Cardiac muscle cell (in vitro differentiated cells and primary cell): ENCODE data around the gene CLCN5. TPM values are rescaled to one million over a fixed set of nuclear protein-coding genes. Genes with fewer than 3 reads are reported as not detected.

Experiments used
- DNase-seq, 2 donors: peaks; one replicate each; pipeline versions ENCODE4 v3.0.0 to v3.0.0-alpha.2; 2010 to 2017; ENCODE audit warnings: low read depth in 1 of 2, low spot score in 1 of 2
- H3K27ac ChIP-seq: fragments of 200-600 bp; sonication (generic); 2 replicates; pipeline ENCODE4 v1.5.1; 2016
- H3K27me3 ChIP-seq: fragments of 200-600 bp; sonication (generic); 2 replicates; pipeline ENCODE4 v1.6.0; 2016; ENCODE audit warnings: control low read depth
- H3K36me3 ChIP-seq: fragments of 200-600 bp; sonication (generic); 2 replicates; pipeline ENCODE4 v1.5.1; 2016; ENCODE audit warnings: control low read depth
- H3K4me1 ChIP-seq: fragments of 200-600 bp; sonication (generic); 2 replicates; pipeline ENCODE4 v1.8.1; 2017; ENCODE audit warnings: low read depth, mild to moderate bottlenecking, mixed run types
- H3K4me3 ChIP-seq: fragments of 200-600 bp; sonication (generic); 2 replicates; pipeline ENCODE4 v1.5.1; 2016; ENCODE audit warnings: mild to moderate bottlenecking
- H3K9me3 ChIP-seq: fragments of 200-600 bp; sonication (generic); 2 replicates; pipeline ENCODE4 v1.5.1; 2017; ENCODE audit warnings: low read depth, mild to moderate bottlenecking, control low read depth
- CTCF ChIP-seq: IDR thresholded peaks from 2 replicates; pipeline ENCODE4 v1.5.1; 2012; ENCODE audit warnings: low read depth, mild to moderate bottlenecking, low read length
- polyA plus RNA-seq: library from polyadenylated mRNA; unstranded; fragments of >200 nt; fragmentation: Nextera tagmentation; extraction: Ambion mirVana; gene quantifications from 2 replicates; pipeline ENCODE4 v1.2.1, GENCODE V29; 2016
- total RNA-seq: library from RNA; depleted of rRNA; stranded (reverse); fragments of >200 nt; gene quantifications from 2 replicates; pipeline ENCODE4 v1.2.3, GENCODE V29; 2016

The CLCN5 gene
- total and polyA plus RNA-seq, 2 experiments from 2014 or later: 6.6 to 16.6 TPM

DNA sequence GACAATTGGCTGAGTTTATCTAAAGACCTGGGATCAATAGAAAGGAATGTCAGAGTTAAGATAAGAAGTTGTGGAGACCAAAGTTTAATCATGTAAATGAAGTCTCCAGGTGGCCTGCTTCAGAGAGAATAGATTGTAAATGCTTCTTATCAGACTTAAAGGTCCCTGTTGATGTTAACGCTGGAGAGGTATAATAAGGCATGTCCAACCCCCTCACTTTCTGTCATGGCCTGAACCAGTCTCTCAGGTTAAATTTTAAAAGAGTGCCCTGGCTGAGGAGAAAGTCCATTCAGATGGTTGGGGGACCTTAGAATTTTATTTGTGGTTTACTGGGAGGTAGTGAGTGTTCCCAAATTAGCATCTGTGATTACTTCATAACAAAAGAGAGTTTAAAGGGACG lies 191.7 kb downstream of the CLCN5 start:
- DNase-seq: no peak
- no peak for TF ChIP-seq CTCF
- H3K4me3 ChIP-seq: no peak overlapping the region
- H3K27me3 ChIP-seq: no peaks in the 10 kb centered on the region
- no peak overlapping the region for H3K27ac ChIP-seq
- H3K36me3 ChIP-seq: no peaks in the 10 kb centered on the region
- no peaks in the 10 kb centered on the region for H3K9me3 ChIP-seq
- H3K4me1 ChIP-seq: no peaks in the 10 kb centered on the region

- Histone ChIP-seq H3K27me3 (no peaks in the 10 kb centered on the region), H3K9me3 (no peaks in the 10 kb centered on the region), H3K4me3 (no peak overlapping the region), H3K36me3 (no peaks in the 10 kb centered on the region), H3K27ac (no peak overlapping the region), H3K4me1 (no peaks in the 10 kb centered on the region)
- TF ChIP-seq CTCF: no peak
- DNase-seq: no peak
Measured at GRCh38 chrX:50115973-50116372, 193.6 kb downstream of the CLCN5 start.

GRCh38 chrX:50117476-50117875 lies 195.1 kb downstream of the CLCN5 start:
- no peaks in the 10 kb centered on the region for H3K9me3 ChIP-seq
- TF ChIP-seq CTCF: no peak
- no peaks in the 10 kb centered on the region for H3K36me3 ChIP-seq
- no peak for DNase-seq
- no peak overlapping the region for H3K27ac ChIP-seq
- no peak overlapping the region for H3K4me3 ChIP-seq
- no peaks in the 10 kb centered on the region for H3K4me1 ChIP-seq
- H3K27me3 ChIP-seq: no peaks in the 10 kb centered on the region

DNA sequence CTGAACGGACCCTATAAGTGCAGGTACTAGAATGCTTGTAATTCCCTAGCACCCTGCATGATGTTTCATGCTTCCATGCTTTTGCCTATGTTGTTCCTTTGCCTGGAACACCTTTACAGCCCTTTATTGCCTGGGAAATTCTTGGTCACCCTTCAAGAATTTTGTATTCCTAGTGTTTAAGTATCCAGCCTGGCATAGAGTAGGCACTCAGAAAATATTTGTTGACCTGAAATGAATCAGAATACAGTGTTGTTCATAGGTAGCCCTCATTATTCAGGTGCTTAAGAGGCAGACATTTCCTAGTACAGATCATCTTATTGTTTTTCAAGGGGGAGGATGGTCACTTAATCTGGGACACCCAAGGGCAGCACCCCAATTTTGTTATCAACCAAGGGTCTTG lies 203.1 kb downstream of the CLCN5 start:
- no peaks in the 10 kb centered on the region for H3K36me3 ChIP-seq
- no peak for DNase-seq

GRCh38 chrX:50147972-50148371 lies 225.6 kb downstream of the CLCN5 start:
- Histone ChIP-seq H3K9me3 (no peaks in the 10 kb centered on the region), H3K27me3 (no peaks in the 10 kb centered on the region), H3K27ac (no peak overlapping the region), H3K4me1 (no peaks in the 10 kb centered on the region), H3K4me3 (no peak overlapping the region), H3K36me3 (no peaks in the 10 kb centered on the region)
- no peak for TF ChIP-seq CTCF
- DNase-seq: no peak

More for the DNA sequence above, 203.1 kb downstream of the CLCN5 start:
- Histone ChIP-seq H3K27me3 (no peaks in the 10 kb centered on the region), H3K9me3 (no peaks in the 10 kb centered on the region), H3K4me1 (no peaks in the 10 kb centered on the region), H3K4me3 (no peak overlapping the region), H3K27ac (no peak overlapping the region)
- no peak for TF ChIP-seq CTCF

Other genes starting within 250 kb of the CLCN5 start
- gene PAGE1, start 226.6 kb upstream of the CLCN5 start, total RNA-seq: not detected in 2 replicates
- gene PAGE1, start 226.6 kb upstream of the CLCN5 start, polyA plus RNA-seq: not detected in 2 replicates
- not detected in 2 replicates for gene PAGE4, start 93.3 kb upstream of the CLCN5 start, total RNA-seq
- gene PAGE4, start 93.3 kb upstream of the CLCN5 start, polyA plus RNA-seq: not detected in 2 replicates
- 2.9 and 3.8 TPM in 2 replicates for gene USP27X, start 43.1 kb upstream of the CLCN5 start, total RNA-seq
- 1.7 and 1.8 TPM in 2 replicates for gene USP27X, start 43.1 kb upstream of the CLCN5 start, polyA plus RNA-seq